Stomach (tissue), 4 donors: Measurements from ENCODE around the gene MCF2L.

ENCODE experiments used
- EP300 ChIP-seq: sonication (generic); formaldehyde crosslinking; IDR thresholded peaks from one replicate; pipeline ENCODE4 v1.6.1; 2017; ENCODE audit warnings: antibody characterized with exemption
- TF ChIP-seq, protein P1 (sequence below), 7 experiments: fragments of 450-650 bp in 4 of 7; fragments of 200-600 bp in 3 of 7; sonication (generic) in 3 of 7; IDR thresholded peaks; one replicate each; pipeline ENCODE4 v1.5.1; 2016 to 2019; ENCODE audit warnings: antibody characterized with exemption in 7 of 7, control low read depth in 2 of 7, mild to moderate bottlenecking in 1 of 7

DNA sequence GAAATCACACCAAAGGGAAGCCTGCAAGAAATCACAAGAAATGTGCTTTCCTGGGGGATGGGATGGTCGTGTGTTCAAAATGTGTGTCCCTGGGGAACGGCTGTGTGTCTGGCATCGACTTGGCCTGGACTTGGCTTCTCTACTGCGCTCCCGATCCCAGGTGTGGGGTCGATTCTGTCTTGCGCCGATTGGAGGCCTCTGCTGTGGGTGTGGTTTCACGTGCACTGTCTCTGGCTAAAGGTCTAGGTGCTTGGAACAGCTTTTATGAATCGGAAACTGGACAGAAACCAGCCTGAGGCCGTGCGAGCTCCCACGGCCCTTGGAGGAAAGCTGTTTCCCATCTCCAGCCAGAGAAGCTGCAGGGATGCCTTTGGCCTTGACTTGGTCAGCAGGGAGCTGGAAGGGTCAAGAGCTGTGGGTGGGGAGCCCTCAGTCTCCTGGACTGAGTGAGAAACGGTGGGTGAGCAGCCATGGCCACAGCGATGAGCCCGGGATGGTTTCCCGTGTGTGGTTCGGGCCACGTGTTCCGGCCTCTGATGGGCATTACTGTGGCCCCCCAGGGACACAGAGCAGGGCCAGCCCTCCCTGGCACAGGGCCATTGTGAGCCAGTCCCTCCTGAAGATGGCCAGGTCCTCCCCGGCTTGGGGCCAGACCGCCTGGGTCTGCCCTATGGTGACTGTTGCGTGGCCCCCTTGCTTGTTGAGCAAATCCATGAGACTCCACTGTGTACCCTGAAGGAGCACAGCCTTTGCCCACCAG, 29.7 kb downstream of the MCF2L start:
- no peak for TF ChIP-seq EP300
- TF ChIP-seq, protein P1, sequence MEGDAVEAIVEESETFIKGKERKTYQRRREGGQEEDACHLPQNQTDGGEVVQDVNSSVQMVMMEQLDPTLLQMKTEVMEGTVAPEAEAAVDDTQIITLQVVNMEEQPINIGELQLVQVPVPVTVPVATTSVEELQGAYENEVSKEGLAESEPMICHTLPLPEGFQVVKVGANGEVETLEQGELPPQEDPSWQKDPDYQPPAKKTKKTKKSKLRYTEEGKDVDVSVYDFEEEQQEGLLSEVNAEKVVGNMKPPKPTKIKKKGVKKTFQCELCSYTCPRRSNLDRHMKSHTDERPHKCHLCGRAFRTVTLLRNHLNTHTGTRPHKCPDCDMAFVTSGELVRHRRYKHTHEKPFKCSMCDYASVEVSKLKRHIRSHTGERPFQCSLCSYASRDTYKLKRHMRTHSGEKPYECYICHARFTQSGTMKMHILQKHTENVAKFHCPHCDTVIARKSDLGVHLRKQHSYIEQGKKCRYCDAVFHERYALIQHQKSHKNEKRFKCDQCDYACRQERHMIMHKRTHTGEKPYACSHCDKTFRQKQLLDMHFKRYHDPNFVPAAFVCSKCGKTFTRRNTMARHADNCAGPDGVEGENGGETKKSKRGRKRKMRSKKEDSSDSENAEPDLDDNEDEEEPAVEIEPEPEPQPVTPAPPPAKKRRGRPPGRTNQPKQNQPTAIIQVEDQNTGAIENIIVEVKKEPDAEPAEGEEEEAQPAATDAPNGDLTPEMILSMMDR (IDR thresholded peaks at IDR 0.05), result no peak
